ENCODE data around the gene PBX2.

GRCh38 chr6:32152769-32153563 lies 37.0 kb downstream of the PBX2 start:
- TF ChIP-seq CTCF (IDR thresholded peaks at IDR 0.05; ENCODE audit: low read length) (no peak), EZH2 (IDR thresholded peaks at IDR 0.05; ENCODE audit: borderline replicate concordance, low read length) (no peak)

All from OCI-LY1 (cell line).